HEK293 (cell line): ENCODE measurements around the gene KIF26B.

Source experiments
- CTCF ChIP-seq: fragments of 450-650 bp; formaldehyde crosslinking; IDR thresholded peaks from 2 replicates; pipeline ENCODE4 v1.5.1; 2016; ENCODE audit warnings: missing biosample characterization, missing genetic modification characterization
- HOXC10 ChIP-seq: sonication (generic); formaldehyde crosslinking; IDR thresholded peaks from 2 replicates; pipeline ENCODE4 v1.8.1; 2023; ENCODE audit warnings: mild to moderate bottlenecking, missing genetic modification reagents
- PRDM10 ChIP-seq: fragments of 450-650 bp; formaldehyde crosslinking; IDR thresholded peaks from 2 replicates; pipeline ENCODE4 v1.5.1; 2016; ENCODE audit warnings: missing biosample characterization, missing genetic modification characterization
- TCF7L2 ChIP-seq: IDR thresholded peaks from 2 replicates; pipeline ENCODE4 v1.6.1; 2011; ENCODE audit warnings: low read depth, mild to moderate bottlenecking, inconsistent platforms, low read length, moderate library complexity, borderline replicate concordance
- ZBTB44 ChIP-seq: fragments of 450-650 bp; IDR thresholded peaks from 2 replicates; pipeline ENCODE4 v1.5.1; 2018; ENCODE audit warnings: missing biosample characterization, mild to moderate bottlenecking, missing genetic modification characterization
- ZNF132 ChIP-seq: fragments of 450-650 bp; formaldehyde crosslinking; IDR thresholded peaks from 2 replicates; pipeline ENCODE4 v1.5.1; 2017; ENCODE audit warnings: missing biosample characterization, missing genetic modification characterization, borderline replicate concordance
- ZNF175 ChIP-seq: fragments of 450-650 bp; formaldehyde crosslinking; IDR thresholded peaks from 2 replicates; pipeline ENCODE4 v1.5.1; 2016; ENCODE audit warnings: missing biosample characterization, missing genetic modification characterization
- ZNF274 ChIP-seq, 2 experiments: fragments of 200-500 bp in 1 of 2; fragments of 450-650 bp in 1 of 2; sonication (Bioruptor generic) in 1 of 2; formaldehyde crosslinking in 1 of 2; IDR thresholded peaks; 2 replicates each; pipeline versions ENCODE4 v1.5.1 to v1.6.1; 2014 to 2016; ENCODE audit warnings: borderline replicate concordance in 1 of 2, inconsistent platforms in 1 of 2, low read length in 1 of 2, missing biosample characterization in 1 of 2, missing genetic modification characterization in 1 of 2
- ZNF362 ChIP-seq: fragments of 450-650 bp; formaldehyde crosslinking; IDR thresholded peaks from 2 replicates; pipeline ENCODE4 v1.5.1; 2016; ENCODE audit warnings: missing biosample characterization, missing genetic modification characterization
- ZNF707 ChIP-seq: fragments of 450-650 bp; formaldehyde crosslinking; IDR thresholded peaks from 2 replicates; pipeline ENCODE4 v1.5.1; 2016; ENCODE audit warnings: missing biosample characterization, missing genetic modification characterization
- ZNF776 ChIP-seq: fragments of 450-650 bp; formaldehyde crosslinking; IDR thresholded peaks from 2 replicates; pipeline ENCODE4 v1.5.0; 2017; ENCODE audit warnings: missing biosample characterization, missing genetic modification characterization, borderline replicate concordance
- ZSCAN18 ChIP-seq: fragments of 450-650 bp; formaldehyde crosslinking; IDR thresholded peaks from 2 replicates; pipeline ENCODE4 v1.5.1; 2016; ENCODE audit warnings: missing biosample characterization, missing genetic modification characterization

- no peak for TF ChIP-seq ZNF776 (tag by site-specific recombination)
- no peak for TF ChIP-seq ZNF274 (IDR thresholded peaks at IDR 0.05; ENCODE audit: low read length)
- TF ChIP-seq ZNF274 (tag by site-specific recombination; IDR thresholded peaks at IDR 0.05; ENCODE audit: borderline replicate concordance) = no peak
- TF ChIP-seq PRDM10 = no peak
- TF ChIP-seq TCF7L2 = no peak
- no peak for TF ChIP-seq CTCF (tag by site-specific recombination)
- no peak for TF ChIP-seq ZNF132 (tag by site-specific recombination)
- TF ChIP-seq ZBTB44 (tag by site-specific recombination) = no peak
- no peak for TF ChIP-seq HOXC10 (CRISPR knock-in tag)
- no peak for TF ChIP-seq ZNF175 (tag by site-specific recombination)
- no peak for TF ChIP-seq ZSCAN18
- no peak for TF ChIP-seq ZNF362 (tag by site-specific recombination)
- no peak for TF ChIP-seq ZNF707 (tag by site-specific recombination)
Measured at GRCh38 chr1:245489838-245490237, 335.1 kb downstream of the KIF26B start.
